ENCODE data around the gene RUFY3. TPM values are rescaled to one million over a fixed set of nuclear protein-coding genes. Genes with fewer than 3 reads are reported as not detected.

The RUFY3 gene
- total RNA-seq, 1 donor from 2014 or later, result 74.9 TPM

GRCh38 chr4:70743731-70744130 lies 22.0 kb downstream of the RUFY3 start:
- no peak for DNase-seq (ENCODE audit: extremely low spot score, unreplicated experiment)
- H3K9me3 Mint-ChIP-seq, result no peaks in the 10 kb centered on the region
- peaks cover 19% of the 10 kb centered on the region for H3K4me1 Mint-ChIP-seq (ENCODE audit: unreplicated experiment)
- no peak overlapping the region for H3K4me3 Mint-ChIP-seq
- peaks cover 5% of the 10 kb centered on the region for H3K36me3 Mint-ChIP-seq
- no peaks in the 10 kb centered on the region for H3K27me3 Mint-ChIP-seq
- H3K27ac Mint-ChIP-seq, result no peak overlapping the region
- no peak for TF ChIP-seq CTCF (conservative IDR thresholded peaks at IDR 0.05)

- H3K4me1 Mint-ChIP-seq (ENCODE audit: unreplicated experiment), result peaks cover 9% of the 10 kb centered on the region
- no peak overlapping the region for H3K4me3 Mint-ChIP-seq
- no peak for DNase-seq (ENCODE audit: extremely low spot score, unreplicated experiment)
- H3K27ac Mint-ChIP-seq, result no peak overlapping the region
- H3K36me3 Mint-ChIP-seq, result peaks cover 5% of the 10 kb centered on the region
- no peak for TF ChIP-seq CTCF (conservative IDR thresholded peaks at IDR 0.05)
- H3K27me3 Mint-ChIP-seq, result no peaks in the 10 kb centered on the region
- no peaks in the 10 kb centered on the region for H3K9me3 Mint-ChIP-seq
Observed at GRCh38 chr4:70746179-70746839, 24.5 kb downstream of the RUFY3 start.

- no peak overlapping the region for H3K27ac Mint-ChIP-seq
- H3K4me1 Mint-ChIP-seq (ENCODE audit: unreplicated experiment), result no peaks in the 10 kb centered on the region
- no peaks in the 10 kb centered on the region for H3K9me3 Mint-ChIP-seq
- H3K4me3 Mint-ChIP-seq, result no peak overlapping the region
- H3K36me3 Mint-ChIP-seq, result peaks cover 5% of the 10 kb centered on the region
- H3K27me3 Mint-ChIP-seq, result no peaks in the 10 kb centered on the region
- TF ChIP-seq CTCF (conservative IDR thresholded peaks at IDR 0.05), result no peak
- DNase-seq (ENCODE audit: extremely low spot score, unreplicated experiment), result no peak
Observed at GRCh38 chr4:70747874-70748273, 26.1 kb downstream of the RUFY3 start.

GRCh38 chr4:70749313-70749712 lies 27.5 kb downstream of the RUFY3 start:
- no peak overlapping the region for H3K4me3 Mint-ChIP-seq
- H3K36me3 Mint-ChIP-seq, result peaks cover 5% of the 10 kb centered on the region
- H3K27me3 Mint-ChIP-seq, result no peaks in the 10 kb centered on the region
- no peaks in the 10 kb centered on the region for H3K9me3 Mint-ChIP-seq
- TF ChIP-seq CTCF (conservative IDR thresholded peaks at IDR 0.05), result no peak
- no peak overlapping the region for H3K27ac Mint-ChIP-seq
- no peaks in the 10 kb centered on the region for H3K4me1 Mint-ChIP-seq (ENCODE audit: unreplicated experiment)
- no peak for DNase-seq (ENCODE audit: extremely low spot score, unreplicated experiment)

GRCh38 chr4:70752236-70752635 lies 30.5 kb downstream of the RUFY3 start:
- Mint-ChIP-seq H3K27me3 (no peaks in the 10 kb centered on the region), H3K9me3 (no peaks in the 10 kb centered on the region), H3K27ac (no peak overlapping the region), H3K4me3 (no peak overlapping the region), H3K36me3 (peaks cover 5% of the 10 kb centered on the region), H3K4me1 (ENCODE audit: unreplicated experiment) (no peaks in the 10 kb centered on the region)
- no peak for TF ChIP-seq CTCF (conservative IDR thresholded peaks at IDR 0.05)
- no peak for DNase-seq (ENCODE audit: extremely low spot score, unreplicated experiment)

All from type B pancreatic cell (in vitro differentiated cells).